Keratinocyte (primary cell): ENCODE results near the gene OLFM2. TPM values are rescaled to one million over a fixed set of nuclear protein-coding genes. Genes with fewer than 3 reads are reported as not detected.

ENCODE experiments used
- DNase-seq: peaks from one replicate; pipeline ENCODE4 v3.0.0-alpha.2; 2011; ENCODE audit warnings: low read depth, missing footprints, low spot score
- FAIRE-seq: peaks from 2 replicates; lab custom pipeline; 2011; peaks lifted over from hg19 to GRCh38; lab: Jason Lieb, UNC
- H2AFZ ChIP-seq: 2 replicates; pipeline ENCODE4 v1.6.0; 2012; ENCODE audit warnings: low read length, control low read depth, inconsistent platforms; ENCODE audit not compliant: control insufficient read depth
- H3K27ac ChIP-seq: 2 replicates; pipeline ENCODE4 v1.5.1; 2011; ENCODE audit warnings: low read length; ENCODE audit not compliant: control insufficient read depth, insufficient read depth
- H3K27me3 ChIP-seq: 3 replicates; pipeline ENCODE4 v1.6.0; 2011; ENCODE audit warnings: low read length; ENCODE audit not compliant: control insufficient read depth, insufficient read depth; ENCODE audit errors: extremely low read depth
- H3K36me3 ChIP-seq, 2 experiments: 2 replicates in 1 of 2; 3 replicates in 1 of 2; pipeline ENCODE4 v1.5.1; 2011; ENCODE audit warnings: low read length in 2 of 2, mild to moderate bottlenecking in 1 of 2; ENCODE audit not compliant: control insufficient read depth in 2 of 2, insufficient read depth in 2 of 2; ENCODE audit errors: extremely low read depth in 1 of 2
- H3K4me1 ChIP-seq: 3 replicates; pipeline ENCODE4 v1.5.1; 2011; ENCODE audit warnings: low read length; ENCODE audit not compliant: control insufficient read depth, insufficient read depth; ENCODE audit errors: extremely low read depth
- H3K4me2 ChIP-seq: 3 replicates; pipeline ENCODE4 v1.6.0; 2011; ENCODE audit warnings: low read depth, low read length; ENCODE audit not compliant: control insufficient read depth, insufficient read depth; ENCODE audit errors: extremely low read depth
- H3K4me3 ChIP-seq, 3 experiments: fragments of 200-600 bp in 1 of 3; sonication (generic) in 1 of 3; 2 replicates in 2 of 3; 3 replicates in 1 of 3; pipeline ENCODE4 v1.5.1; 2011 to 2016; ENCODE audit warnings: low read length in 3 of 3, mild to moderate bottlenecking in 3 of 3, control low read depth in 2 of 3, inconsistent platforms in 1 of 3, low read depth in 1 of 3, mixed read lengths in 1 of 3, mixed run types in 1 of 3, moderate library complexity in 1 of 3; ENCODE audit not compliant: control insufficient read depth in 2 of 3, insufficient read depth in 2 of 3; ENCODE audit errors: extremely low read depth in 1 of 3
- H3K79me2 ChIP-seq: 2 replicates; pipeline ENCODE4 v1.6.0; 2012; ENCODE audit warnings: low read length; ENCODE audit not compliant: control insufficient read depth, insufficient read depth
- H3K9ac ChIP-seq: 3 replicates; pipeline ENCODE4 v1.6.0; 2011; ENCODE audit warnings: low read length; ENCODE audit not compliant: control insufficient read depth, insufficient read depth; ENCODE audit errors: extremely low read depth
- H3K9me1 ChIP-seq: 3 replicates; pipeline ENCODE4 v1.6.0; 2011; ENCODE audit warnings: low read length; ENCODE audit not compliant: control insufficient read depth, insufficient read depth; ENCODE audit errors: extremely low read depth
- H3K9me3 ChIP-seq: 2 replicates; pipeline ENCODE4 v1.5.1; 2012; ENCODE audit warnings: low read depth, low read length; ENCODE audit not compliant: control insufficient read depth
- H4K20me1 ChIP-seq: 3 replicates; pipeline ENCODE4 v1.6.0; 2011; ENCODE audit warnings: low read length; ENCODE audit not compliant: control insufficient read depth, insufficient read depth; ENCODE audit errors: extremely low read depth
- CTCF ChIP-seq, 3 experiments: IDR thresholded peaks in 1 of 3; conservative IDR thresholded peaks in 1 of 3; optimal IDR thresholded peaks in 1 of 3; 2 replicates in 2 of 3; 3 replicates in 1 of 3; pipeline versions ENCODE3 to v1.5.1; 2011; ENCODE audit warnings: low read length in 3 of 3, mild to moderate bottlenecking in 3 of 3, moderate library complexity in 2 of 3, control low read depth in 1 of 3, inconsistent platforms in 1 of 3; ENCODE audit not compliant: insufficient read depth in 2 of 3; ENCODE audit errors: extremely low read depth in 1 of 3
- EZH2 ChIP-seq: IDR thresholded peaks from one replicate; pipeline ENCODE4 v1.6.1; 2012; ENCODE audit warnings: inconsistent platforms, mild to moderate bottlenecking, low read length, moderate library complexity
- dilution Hi-C: fragments of 300-500 bp; cut with MboI; formaldehyde crosslinking; loops from one replicate; pipeline ENCODE4 v1.7.0; 2020; ENCODE audit warnings: low sequenced_read_pairs; ENCODE audit not compliant: extremely low pct_ligation_motif_present
- polyA plus RNA-seq, 5 experiments: library from polyadenylated mRNA; depleted of rRNA in 3 of 5; stranded (reverse) in 3 of 5; stranded (forward) in 1 of 5; unstranded in 1 of 5; fragments of >200 nt; gene quantifications; 1 replicate in 1 of 5; 2 replicates in 3 of 5; 3 replicates in 1 of 5; pipeline versions ENCODE4 v1.2.1 to v1.2.3, GENCODE V29; 2011 to 2012; ENCODE audit warnings: missing spikeins in 2 of 5, low read depth in 1 of 5, low replicate concordance in 1 of 5

OLFM2 gene
- polyA plus RNA-seq, 1 donor (not counting 4 experiments of a cell fraction or from before 2014, with no cell fraction given): 5.3 TPM

GRCh38 chr19:9911524-9912185 lies 24.7 kb downstream of the OLFM2 start:
- H3K4me1 ChIP-seq: peaks cover 8% of the 10 kb centered on the region
- H3K79me2 ChIP-seq: no peaks in the 10 kb centered on the region
- H3K9me1 ChIP-seq: no peaks in the 10 kb centered on the region
- FAIRE-seq (no peak), DNase-seq (no peak)
- no peak overlapping the region for H3K27ac ChIP-seq
- no peak overlapping the region for H3K4me3 ChIP-seq
- no peak overlapping the region for H3K4me2 ChIP-seq
- TF ChIP-seq EZH2 (no peak), CTCF (optimal IDR thresholded peaks at IDR 0.05 in 1 of 3, IDR thresholded peaks at IDR 0.05 in 1 of 3, conservative IDR thresholded peaks at IDR 0.05 in 1 of 3; ENCODE audit: extremely low read depth in 1 of 3, insufficient read depth in 2 of 3, low read length in 3 of 3) (no peak)
- H3K9me3 ChIP-seq: no peaks in the 10 kb centered on the region
- H3K27me3 ChIP-seq: peaks cover 25% of the 10 kb centered on the region
- dilution Hi-C loops: no loop called here
- no peaks in the 10 kb centered on the region for H3K36me3 ChIP-seq
- H3K9ac ChIP-seq: no peak overlapping the region
- no peaks in the 10 kb centered on the region for H4K20me1 ChIP-seq
- H2AFZ ChIP-seq: no peak overlapping the region

- H3K9me3 ChIP-seq: no peaks in the 10 kb centered on the region
- H3K27ac ChIP-seq: no peak overlapping the region
- H3K4me1 ChIP-seq: peaks cover 13% of the 10 kb centered on the region
- dilution Hi-C loops: no loop called here
- no peaks in the 10 kb centered on the region for H4K20me1 ChIP-seq
- TF ChIP-seq CTCF (optimal IDR thresholded peaks at IDR 0.05 in 1 of 3, IDR thresholded peaks at IDR 0.05 in 1 of 3, conservative IDR thresholded peaks at IDR 0.05 in 1 of 3; ENCODE audit: extremely low read depth in 1 of 3, insufficient read depth in 2 of 3, low read length in 3 of 3): no peak
- TF ChIP-seq EZH2: no peak
- H3K27me3 ChIP-seq: peaks cover 25% of the 10 kb centered on the region
- H3K9me1 ChIP-seq: no peaks in the 10 kb centered on the region
- FAIRE-seq (no peak), DNase-seq (no peak)
- no peaks in the 10 kb centered on the region for H3K79me2 ChIP-seq
- no peak overlapping the region for H3K4me2 ChIP-seq
- H2AFZ ChIP-seq: no peak overlapping the region
- no peak overlapping the region for H3K4me3 ChIP-seq
- no peak overlapping the region for H3K9ac ChIP-seq
- H3K36me3 ChIP-seq: no peaks in the 10 kb centered on the region
These were observed 25.7 kb downstream of the OLFM2 start for GRCh38 chr19:9910625-9911024.
